Left lobe of liver (tissue), 2 donors: Measurements from ENCODE around the gene GRID2. TPM values are rescaled to one million over a fixed set of nuclear protein-coding genes. Genes with fewer than 3 reads are reported as not detected.
"Not testable (repeated sequence)": the region's sequence is repeated elsewhere in the genome, so short reads cannot be mapped to it uniquely, and the experiment has no call there.

Source experiments
- ATAC-seq: fragments of 200-7000 bp; cut with Tn5 transposase; one replicate; pipeline ENCODE4 v1.9.1; 2020; ENCODE audit warnings: mild to moderate bottlenecking, moderate library complexity
- DNase-seq: peaks from one replicate; pipeline ENCODE4 v3.0.0-alpha.2; 2020; ENCODE audit warnings: low spot score
- total RNA-seq: library from RNA; stranded (reverse); gene quantifications from one replicate; pipeline ENCODE4 v1.2.1, GENCODE V29; 2021
- donor health status: DM: no; HTN: no; CAD: no; lungs with moderate emphysema.
- donor health status: DM: no; HTN: yes; CAD: no.

The GRID2 gene
- total RNA-seq: not detected

GRCh38 chr4:92303621-92304027 lies at the start of gene GRID2:
GRID2 (plus strand) TSS chr4:92303966.
- DNase-seq (no peak), ATAC-seq (no peak)

DNA sequence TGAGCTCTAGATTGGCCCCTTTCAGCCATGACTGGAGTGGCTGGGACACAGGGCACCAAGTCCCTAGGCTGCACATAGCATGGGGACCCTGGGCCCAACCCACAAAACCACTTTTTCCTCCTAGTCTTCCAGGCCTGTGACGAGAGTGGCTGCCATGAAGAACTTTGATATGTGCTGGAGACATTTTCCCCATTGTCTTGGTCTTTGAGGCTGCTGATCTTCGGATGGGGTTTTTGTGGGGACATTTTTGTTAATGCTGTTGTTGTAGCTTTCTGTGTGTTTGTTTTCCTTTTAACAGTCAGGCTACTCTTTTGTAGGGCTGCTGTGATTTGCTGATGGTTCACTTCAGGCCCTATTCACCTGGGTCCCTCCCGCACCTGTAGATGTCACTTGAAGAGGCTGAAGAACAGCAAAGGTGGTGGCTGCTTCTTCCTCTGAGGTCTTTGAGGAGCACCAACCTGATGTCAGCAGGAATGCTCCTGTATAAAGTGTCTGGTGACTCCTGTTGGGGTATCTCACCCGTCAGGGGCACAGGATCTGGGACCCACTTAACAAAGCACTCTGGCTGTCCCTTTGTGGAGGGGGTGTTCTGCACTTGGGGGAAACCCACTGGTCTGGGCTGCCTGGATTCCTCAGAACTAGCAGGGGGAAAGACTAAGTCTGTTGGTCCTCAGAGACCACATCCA lies 49.6 kb upstream of the GRID2 start:
- ATAC-seq: no peak

DNA sequence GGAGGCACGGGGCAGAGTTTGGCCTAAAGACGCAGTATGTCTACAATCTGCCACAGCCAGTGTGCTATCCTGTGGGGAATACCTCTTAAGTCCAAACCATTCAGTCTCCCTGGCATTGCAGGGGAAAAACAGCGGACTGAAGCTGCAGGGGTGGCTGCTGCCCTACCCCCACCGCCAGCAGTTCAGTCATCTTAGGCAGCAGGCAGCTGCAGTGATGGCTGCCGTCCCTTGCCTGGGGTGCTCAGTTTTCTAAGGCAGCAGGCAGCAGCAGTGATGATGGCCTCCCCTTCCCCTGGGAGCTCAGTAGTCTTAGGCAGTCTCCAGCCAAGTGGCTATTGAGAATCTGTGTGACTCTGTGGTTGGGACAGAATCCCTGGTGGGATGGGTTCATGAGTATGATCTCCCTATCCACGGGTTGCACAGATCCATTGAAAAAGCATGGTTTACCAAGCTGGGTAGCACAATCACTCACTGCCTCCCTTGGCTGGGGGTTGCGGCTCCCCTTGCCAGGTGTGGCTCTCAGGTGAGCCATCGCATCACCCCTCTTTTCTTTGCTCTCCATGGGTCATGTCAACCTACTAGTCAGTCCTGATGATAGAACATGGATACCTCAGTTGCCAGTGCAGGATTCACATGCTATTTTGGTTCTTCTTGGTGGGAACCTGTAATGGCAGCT lies 48.9 kb upstream of the GRID2 start:
- no peak for DNase-seq
- ATAC-seq: no peak

More for the DNA sequence above, 49.6 kb upstream of the GRID2 start:
- DNase-seq: no peak

DNA sequence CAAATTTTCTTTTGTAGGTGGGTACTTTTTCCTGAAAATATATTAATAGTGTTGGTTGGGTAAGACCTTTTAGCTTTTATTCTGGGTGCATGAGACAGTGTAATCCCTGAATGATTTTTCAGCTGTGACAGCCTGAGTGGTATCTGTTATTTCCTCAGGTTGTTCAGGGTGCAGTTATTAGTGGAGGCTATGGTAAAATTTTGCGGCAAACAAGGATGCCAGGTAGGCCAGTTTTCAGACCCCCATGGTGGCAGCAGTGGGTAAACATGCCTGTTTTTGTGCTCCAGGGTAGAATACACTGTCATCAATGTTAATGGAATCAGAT lies 47.9 kb upstream of the GRID2 start:
- ATAC-seq (no peak), DNase-seq (no peak)

DNA sequence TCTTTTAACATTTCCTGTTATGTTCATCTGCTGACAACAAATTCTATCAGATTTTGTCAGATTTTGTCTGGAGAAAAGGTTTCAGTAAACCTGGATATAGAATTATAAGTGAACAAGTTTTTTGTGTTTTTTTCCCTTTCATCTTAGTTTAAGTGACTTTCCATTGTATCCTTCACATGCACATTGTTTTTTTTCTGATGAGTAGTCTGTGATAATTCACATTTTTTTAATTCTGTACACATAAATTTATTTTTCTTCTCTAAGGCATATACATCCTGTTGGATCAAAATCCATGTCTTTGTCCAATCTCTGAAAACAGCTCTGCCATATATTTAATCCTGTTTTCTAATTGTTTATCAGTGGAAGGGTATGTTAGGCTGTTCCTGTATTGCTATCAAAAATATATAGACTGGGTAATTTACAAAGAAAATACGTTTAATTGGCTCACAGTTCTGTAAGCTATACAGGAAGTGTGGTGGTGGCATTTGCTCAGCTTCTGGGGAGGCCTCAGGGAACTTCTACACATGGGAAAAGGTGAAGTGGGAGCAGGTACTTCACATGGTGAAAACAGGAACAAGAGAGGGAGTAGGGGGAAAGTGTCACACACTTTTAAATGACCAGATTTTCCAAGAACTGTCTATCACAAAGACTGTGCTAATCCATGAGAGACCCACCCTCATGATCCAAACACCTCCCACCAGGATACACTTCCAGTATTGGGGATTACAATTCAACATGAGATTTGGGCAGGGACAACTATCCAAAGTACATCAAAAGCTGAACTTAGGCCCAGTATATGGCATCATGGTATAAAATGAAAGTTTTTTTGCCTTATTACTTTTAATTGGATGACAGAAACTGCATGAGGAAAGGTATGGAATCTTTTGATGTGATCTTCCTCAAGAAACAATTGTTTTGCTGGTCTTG lies 45.6 kb upstream of the GRID2 start:
- DNase-seq (no peak), ATAC-seq (no peak)

DNA sequence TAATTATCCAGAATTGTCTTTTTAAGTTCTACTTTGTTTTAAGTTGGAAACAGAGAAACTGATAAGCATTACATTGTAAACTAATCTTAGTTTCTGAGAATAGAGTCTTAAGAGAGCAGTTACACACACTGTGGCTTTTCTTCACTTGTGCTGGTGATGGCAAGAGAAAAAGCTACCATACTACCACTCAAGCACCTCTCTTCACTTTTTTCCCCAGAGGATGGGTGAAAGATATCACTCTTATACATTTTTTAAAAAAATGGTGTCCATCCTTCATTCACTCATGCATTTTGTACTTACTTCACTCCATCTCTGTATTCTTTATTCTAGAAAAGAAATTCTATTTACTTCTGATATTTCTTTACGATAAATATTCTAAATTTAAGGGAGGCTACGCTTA lies 42.5 kb upstream of the GRID2 start:
- ATAC-seq: no peak
- no peak for DNase-seq

DNA sequence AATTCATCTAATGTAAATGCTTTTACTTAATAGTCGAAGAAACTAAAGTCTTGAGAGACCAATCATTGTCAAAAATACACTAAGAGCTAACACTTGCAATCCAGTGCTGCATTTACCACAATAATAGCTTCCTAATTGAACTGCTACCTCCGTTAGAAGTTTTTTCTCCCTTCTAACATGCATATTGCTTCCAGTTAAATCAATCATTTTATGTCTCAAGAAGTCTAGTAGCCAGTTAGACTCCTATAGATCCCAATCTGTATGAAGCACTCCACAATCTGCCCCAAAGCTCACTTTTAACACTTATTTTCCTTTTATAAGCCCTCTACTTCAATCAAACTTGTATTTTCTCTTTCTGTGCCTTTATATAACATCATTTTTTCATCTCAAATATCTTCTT lies 41.4 kb upstream of the GRID2 start:
- ATAC-seq: no peak
- no peak for DNase-seq

GRCh38 chr4:92263010-92263409 lies 40.8 kb upstream of the GRID2 start:
- ATAC-seq: no peak

GRCh38 chr4:92263575-92263974 lies 40.2 kb upstream of the GRID2 start:
- ATAC-seq (no peak), DNase-seq (no peak)

More at GRCh38 chr4:92263010-92263409, 40.8 kb upstream of the GRID2 start:
- no peak for DNase-seq

DNA sequence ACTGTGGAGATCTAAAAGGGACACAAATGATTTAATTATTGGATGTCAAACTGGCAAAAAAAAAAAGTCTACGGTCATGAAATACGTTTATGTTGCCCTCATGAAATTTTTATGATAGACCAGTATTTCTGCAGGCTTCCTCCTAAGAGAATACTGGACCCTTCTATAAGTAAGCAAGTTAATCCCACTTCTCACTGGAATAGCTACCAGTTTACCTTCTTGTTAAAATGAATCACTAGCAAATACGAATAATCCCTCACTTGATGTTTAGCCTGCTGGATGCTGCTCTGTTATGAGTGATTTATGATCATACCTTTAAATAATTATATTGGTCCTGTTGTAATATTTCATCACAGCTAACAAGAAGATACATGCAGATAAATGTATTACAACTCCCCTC lies 39.6 kb upstream of the GRID2 start:
- ATAC-seq (no peak), DNase-seq (no peak)

- DNase-seq: no peak
- no peak for ATAC-seq
Observed at GRCh38 chr4:92265021-92265420, 38.7 kb upstream of the GRID2 start.

- no peak for ATAC-seq
- DNase-seq: no peak
Observed at GRCh38 chr4:92265798-92266197, 38.0 kb upstream of the GRID2 start.

- ATAC-seq (no peak), DNase-seq (no peak)
Observed at GRCh38 chr4:92266521-92266920, 37.2 kb upstream of the GRID2 start.

DNA sequence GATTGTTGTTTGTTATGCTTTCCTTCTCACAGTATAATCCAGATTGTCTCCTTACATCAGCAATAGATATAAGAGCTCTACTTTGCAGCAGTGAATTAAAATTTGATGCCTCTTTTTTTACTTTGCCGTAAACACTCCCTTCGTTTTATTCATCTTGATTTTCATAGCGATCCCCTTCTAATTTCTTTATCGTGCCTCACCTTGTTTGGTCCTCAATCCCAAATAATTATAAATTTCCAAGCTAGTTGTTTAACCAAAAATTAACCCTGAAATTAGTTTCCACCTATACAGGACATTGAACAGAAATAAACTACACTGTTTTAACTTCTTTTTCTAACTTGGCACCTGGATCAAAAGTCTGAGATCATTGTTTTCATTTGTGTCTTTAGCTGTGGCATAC lies 35.1 kb upstream of the GRID2 start:
- ATAC-seq (no peak), DNase-seq (no peak)

DNA sequence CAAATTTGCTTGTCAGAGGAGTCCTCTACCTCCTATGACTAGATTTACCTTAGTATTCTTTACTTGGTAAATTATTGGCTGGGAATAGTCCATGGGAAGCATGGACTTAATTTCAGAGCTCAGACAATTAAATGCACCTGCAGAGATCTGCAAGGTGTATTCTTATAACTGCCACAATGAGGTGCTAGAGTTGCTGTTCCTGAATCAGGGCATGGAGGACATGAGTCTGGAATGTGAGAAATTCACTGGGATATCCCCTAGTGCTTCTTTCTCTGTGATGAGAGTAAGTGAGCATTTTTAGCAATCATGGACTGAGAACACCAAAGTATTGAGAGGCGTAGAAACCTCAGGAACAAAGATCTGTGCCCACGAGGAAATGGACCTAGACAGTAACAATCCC lies 32.9 kb upstream of the GRID2 start:
- ATAC-seq (no peak), DNase-seq (no peak)

GRCh38 chr4:92271551-92271950 lies 32.2 kb upstream of the GRID2 start:
- not testable (repeated sequence) for DNase-seq, ATAC-seq

GRCh38 chr4:92277057-92277881 lies 26.5 kb upstream of the GRID2 start:
- not testable (repeated sequence) for DNase-seq, ATAC-seq

GRCh38 chr4:92279296-92279695 lies 24.5 kb upstream of the GRID2 start:
- no peak for DNase-seq
- no peak for ATAC-seq

GRCh38 chr4:92299152-92299551 lies 4.6 kb upstream of the GRID2 start:
- ATAC-seq (no peak), DNase-seq (no peak)

DNA sequence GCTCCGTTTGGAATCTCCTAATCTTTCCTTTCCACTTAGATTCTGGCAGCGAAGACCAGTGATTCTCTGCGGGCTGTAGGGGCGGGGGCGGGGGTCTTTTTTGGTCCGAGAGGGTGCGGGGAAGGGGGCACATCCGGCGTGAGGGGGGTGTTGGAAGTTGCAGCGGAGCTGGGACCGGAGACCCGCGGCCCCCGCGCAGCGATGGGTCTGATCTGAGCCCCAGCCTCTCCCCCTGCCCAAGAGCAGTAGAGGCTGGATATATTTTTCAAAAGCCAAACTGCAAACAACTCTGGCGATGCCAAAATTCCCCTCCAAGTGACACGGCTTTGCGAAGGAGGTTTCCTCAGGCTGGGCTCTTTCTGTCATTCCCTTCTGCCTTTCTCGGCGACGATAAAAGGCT lies 355 bp downstream of the GRID2 start:
- DNase-seq: no peak
- ATAC-seq: no peak

GRCh38 chr4:92304606-92305005 lies 840 bp downstream of the GRID2 start:
- ATAC-seq (no peak), DNase-seq (no peak)
